Upper lobe of right lung (tissue), 1 donor: Measurements from ENCODE around the gene NUTM1. TPM values are rescaled to one million over a fixed set of nuclear protein-coding genes. Genes with fewer than 3 reads are reported as not detected.
"Not testable (repeated sequence)": the region's sequence is repeated elsewhere in the genome, so short reads cannot be mapped to it uniquely, and the experiment has no call there.

Source experiments
- ATAC-seq: fragments of 200-7000 bp; cut with Tn5 transposase; one replicate; pipeline ENCODE4 v1.9.1; 2020; ENCODE audit warnings: mild to moderate bottlenecking, moderate library complexity
- DNase-seq: peaks from one replicate; pipeline ENCODE4 v3.0.0-alpha.2; 2020
- H3K27ac ChIP-seq: fragments of 200-600 bp; one replicate; pipeline ENCODE4 v1.8.0; 2022
- H3K27me3 ChIP-seq: fragments of 200-600 bp; one replicate; pipeline ENCODE4 v1.8.0; 2022; ENCODE audit warnings: mild to moderate bottlenecking
- H3K36me3 ChIP-seq: fragments of 200-600 bp; one replicate; pipeline ENCODE4 v1.8.0; 2022
- H3K4me1 ChIP-seq: fragments of 200-600 bp; one replicate; pipeline ENCODE4 v1.8.0; 2022
- H3K4me3 ChIP-seq: fragments of 200-600 bp; one replicate; pipeline ENCODE4 v1.8.0; 2022; ENCODE audit warnings: mild to moderate bottlenecking
- H3K9me3 ChIP-seq: fragments of 200-600 bp; one replicate; pipeline ENCODE4 v1.8.0; 2022
- CTCF ChIP-seq: fragments of 200-600 bp; IDR thresholded peaks from one replicate; pipeline ENCODE4 v1.8.0; 2022; ENCODE audit warnings: antibody characterized with exemption
- intact Hi-C: fragments of 100-400 bp; cut with DNase I; formaldehyde crosslinking; loops from one replicate; pipeline ENCODE4 v1.11.0; 2022
- microRNA-seq: library from miRNA; unstranded; fragments of <30 nt; microRNA quantifications from one replicate; pipeline ENCODE4 v1.2.0, GENCODE V29; 2020; ENCODE audit warnings: borderline microRNAs expressed
- total RNA-seq: library from RNA; stranded (reverse); fragmentation: NEBNext Ultra II Directional; extraction: Animal tissue kit (Norgen Biotek cat#: 25700); gene quantifications from one replicate; pipeline ENCODE4 v1.2.1, GENCODE V29; 2021
- donor health status: DM: no; HTN: yes; CAD: no; lungs with severe emphysema.

Gene NUTM1
- total RNA-seq, 1 donor from 2014 or later = not detected

GRCh38 chr15:34376856-34377255, 33.7 kb downstream of the NUTM1 start:
- no peak for TF ChIP-seq CTCF
- H3K27ac ChIP-seq = no peak overlapping the region
- intact Hi-C loops = loop anchor here (10.0 kb wide), 1 partner anchor 62 kb away; no protein-coding TSS in a partner anchor
- no peak for DNase-seq
- H3K27me3 ChIP-seq = no peaks in the 10 kb centered on the region
- H3K4me1 ChIP-seq = no peaks in the 10 kb centered on the region
- H3K4me3 ChIP-seq = no peak overlapping the region
- ATAC-seq = no peak
- H3K36me3 ChIP-seq = no peaks in the 10 kb centered on the region
- H3K9me3 ChIP-seq = no peaks in the 10 kb centered on the region

DNA sequence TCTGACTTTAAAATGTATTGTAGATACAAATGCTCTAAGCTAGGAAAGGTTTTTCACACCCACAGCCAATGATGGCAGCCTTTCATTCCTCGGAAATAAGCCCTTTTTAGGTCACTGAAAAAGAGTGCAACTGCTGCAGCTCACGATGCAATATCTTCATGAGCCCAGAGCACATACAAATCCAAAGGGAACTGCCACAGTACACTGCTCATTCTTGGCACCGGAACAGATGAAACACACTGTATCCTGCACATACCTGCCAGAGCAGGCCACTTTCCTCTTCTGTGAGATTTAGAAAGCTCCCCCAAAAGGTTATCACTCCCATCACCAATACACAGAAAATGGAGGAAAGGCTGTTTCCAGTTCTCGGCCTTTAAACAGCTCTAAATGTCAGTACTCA, 37.4 kb downstream of the NUTM1 start:
- intact Hi-C loops, H3K4me3 ChIP-seq, H3K9me3 ChIP-seq, H3K4me1 ChIP-seq, H3K27ac ChIP-seq, ATAC-seq, DNase-seq, H3K27me3 ChIP-seq, H3K36me3 ChIP-seq: not testable (repeated sequence)

- intact Hi-C loops, DNase-seq, H3K9me3 ChIP-seq, H3K4me3 ChIP-seq, H3K4me1 ChIP-seq, H3K27me3 ChIP-seq, H3K36me3 ChIP-seq, H3K27ac ChIP-seq: not testable (repeated sequence)
- ATAC-seq = peak; percentile 25
These were observed 38.9 kb downstream of the NUTM1 start for GRCh38 chr15:34381829-34382521.

DNA sequence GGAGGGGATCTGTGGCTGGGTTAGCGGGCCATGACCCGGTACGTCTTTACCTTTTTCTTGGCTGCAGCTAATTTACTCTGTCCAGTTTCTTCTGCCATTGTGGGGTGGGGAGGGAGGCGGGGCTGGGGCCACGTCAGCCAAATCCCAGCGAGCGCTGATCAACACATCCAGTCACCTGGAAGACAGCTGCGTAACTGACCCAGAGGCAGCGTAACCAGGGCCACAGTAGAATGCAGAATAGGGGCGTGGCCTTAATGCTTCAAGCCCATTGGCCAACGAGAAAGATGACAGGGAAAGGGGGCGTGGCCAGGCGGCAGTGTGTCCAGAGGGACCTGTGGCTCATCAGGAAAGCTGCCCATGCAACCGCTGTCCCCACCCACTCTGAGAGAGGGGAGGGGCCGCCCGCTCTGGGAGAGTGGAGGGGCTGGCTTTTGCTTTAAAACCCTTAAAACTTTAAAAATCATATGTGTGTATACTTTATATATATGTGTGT, 46.5 kb downstream of the NUTM1 start:
- H3K9me3 ChIP-seq, H3K4me3 ChIP-seq, DNase-seq, H3K27me3 ChIP-seq, H3K27ac ChIP-seq, ATAC-seq, intact Hi-C loops, H3K4me1 ChIP-seq, H3K36me3 ChIP-seq: not testable (repeated sequence)

- H3K4me1 ChIP-seq, ATAC-seq, H3K9me3 ChIP-seq, DNase-seq, H3K27me3 ChIP-seq, H3K27ac ChIP-seq, H3K36me3 ChIP-seq, intact Hi-C loops, H3K4me3 ChIP-seq: not testable (repeated sequence)
These were observed 49.9 kb downstream of the NUTM1 start for GRCh38 chr15:34392981-34393380.

- H3K4me3 ChIP-seq, H3K36me3 ChIP-seq, H3K4me1 ChIP-seq, H3K9me3 ChIP-seq, DNase-seq, intact Hi-C loops, H3K27ac ChIP-seq, ATAC-seq, H3K27me3 ChIP-seq: not testable (repeated sequence)
These were observed 54.6 kb downstream of the NUTM1 start for GRCh38 chr15:34397637-34398259.

GRCh38 chr15:34403160-34403598, 60.1 kb downstream of the NUTM1 start:
- ATAC-seq, DNase-seq: not testable (repeated sequence)

DNA sequence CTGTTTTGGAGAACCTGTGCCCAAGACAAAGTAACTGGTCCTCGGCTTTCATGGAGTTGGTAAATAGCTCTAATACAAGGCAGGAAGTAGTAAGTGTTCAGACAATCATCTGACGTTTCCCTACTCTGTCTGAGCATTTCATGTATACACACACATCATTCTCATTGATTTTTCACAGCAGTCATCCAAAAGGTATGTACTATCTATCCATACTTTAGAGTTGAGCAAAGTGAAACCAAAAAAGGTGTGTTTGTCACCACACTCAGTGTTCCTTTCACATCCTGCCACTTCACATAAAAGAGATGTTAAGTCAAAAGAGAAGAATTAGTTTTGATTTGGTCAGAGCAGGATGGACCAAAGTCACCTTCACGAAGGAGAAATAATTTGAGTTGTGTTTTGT, 60.8 kb downstream of the NUTM1 start:
- DNase-seq, H3K9me3 ChIP-seq, intact Hi-C loops, ATAC-seq, H3K4me1 ChIP-seq, H3K4me3 ChIP-seq, H3K27me3 ChIP-seq, H3K27ac ChIP-seq, H3K36me3 ChIP-seq: not testable (repeated sequence)

More at GRCh38 chr15:34403160-34403598, 60.1 kb downstream of the NUTM1 start:
- H3K4me3 ChIP-seq, H3K9me3 ChIP-seq, H3K27me3 ChIP-seq, H3K27ac ChIP-seq, H3K4me1 ChIP-seq, intact Hi-C loops, H3K36me3 ChIP-seq: not testable (repeated sequence)

Small RNA genes lying within 50 kb of the gene (microRNA-seq; reads per million reads assigned to microRNA genes)
- not detected for gene MIR1233-1

Other genes with a start within 250 kb of the NUTM1 start
- 66.8 TPM for gene EMC7, start 241.5 kb upstream of the NUTM1 start, total RNA-seq
- 1.3 TPM for gene PGBD4, start 241.2 kb upstream of the NUTM1 start, total RNA-seq
- 37.9 TPM for gene KATNBL1, start 133.2 kb upstream of the NUTM1 start, total RNA-seq
- gene EMC4, start 118.3 kb upstream of the NUTM1 start, total RNA-seq = 78.1 TPM
- gene SLC12A6, start 5.5 kb upstream of the NUTM1 start, total RNA-seq = 44.9 TPM
- 161 TPM for gene NOP10, start 179 bp upstream of the NUTM1 start, total RNA-seq
- gene LPCAT4, start 23.9 kb downstream of the NUTM1 start, total RNA-seq = 31.5 TPM
- gene GOLGA8A, start 94.5 kb downstream of the NUTM1 start, total RNA-seq = 80.8 TPM
- 56.0 TPM for gene GOLGA8B, start 240.3 kb downstream of the NUTM1 start, total RNA-seq